ENCODE results near the gene DNM3. TPM values are rescaled to one million over a fixed set of nuclear protein-coding genes. Genes with fewer than 3 reads are reported as not detected.

Gene DNM3
- total and polyA plus RNA-seq, 2 experiments from 2014 or later, result 0.11 to 1.4 TPM

GRCh38 chr1:172408958-172409357, 567.7 kb downstream of the DNM3 start:
- no peaks in the 10 kb centered on the region for H4K20me1 ChIP-seq (ENCODE audit: insufficient read depth)
- H3K27me3 ChIP-seq (replicated peaks; ENCODE audit: insufficient read depth), result no peaks in the 10 kb centered on the region
- H3F3A ChIP-seq (ENCODE audit: insufficient read depth), result peaks cover 17% of the 10 kb centered on the region
- peaks cover 32% of the 10 kb centered on the region for H3K4me1 ChIP-seq (ENCODE audit: insufficient read depth)
- H3K27ac ChIP-seq, result peak overlapping the region; percentile 44
- H2AFZ ChIP-seq, result no peak overlapping the region
- H3K9me2 ChIP-seq (ENCODE audit: insufficient read depth), result no peaks in the 10 kb centered on the region
- H3K79me2 ChIP-seq (ENCODE audit: insufficient read depth), result no peaks in the 10 kb centered on the region
- in situ Hi-C loops (cut with MboI), result loop anchor here (25.0 kb wide), 1 partner anchor 597 kb away; no protein-coding TSS in a partner anchor
- WGBS, 2 experiments (ENCODE audit: low coverage in 1 of 2, low lambda C conversion rate in 2 of 2, missing lambda C conversion rate in 2 of 2), result 11% methylated on average over 1 of the region's 1 CpG
- H3K36me3 ChIP-seq (ENCODE audit: low read depth), result no peaks in the 10 kb centered on the region
- TF ChIP-seq EZH2phosphoT487 (IDR thresholded peaks at IDR 0.05; ENCODE audit: insufficient read depth, low read depth), result no peak
- TF ChIP-seq EZH2 (IDR thresholded peaks at IDR 0.05; ENCODE audit: insufficient read depth, poor library complexity, severe bottlenecking), result no peak
- H3K4me2 ChIP-seq (ENCODE audit: unreplicated experiment), result peak overlapping the region; percentile 54
- no peak overlapping the region for H3K4me3 ChIP-seq
- no peak overlapping the region for H3K9ac ChIP-seq
- peak; percentile 81 for DNase-seq
- H3K9me3 ChIP-seq (ENCODE audit: low read depth), result no peaks in the 10 kb centered on the region

- H4K20me1 ChIP-seq (ENCODE audit: insufficient read depth), result no peaks in the 10 kb centered on the region
Measured at GRCh38 chr1:172410027-172410426, 568.7 kb downstream of the DNM3 start.

GRCh38 chr1:172411791-172412338, 570.6 kb downstream of the DNM3 start:
- in situ Hi-C loops (cut with MboI), result loop anchor here (25.0 kb wide), 1 partner anchor 600 kb away; no protein-coding TSS in a partner anchor
- H3K4me1 ChIP-seq (ENCODE audit: insufficient read depth), result peaks cover 25% of the 10 kb centered on the region
- DNase-seq, result no peak
- H3K27me3 ChIP-seq (replicated peaks; ENCODE audit: insufficient read depth), result no peaks in the 10 kb centered on the region
- peaks cover 20% of the 10 kb centered on the region for H3F3A ChIP-seq (ENCODE audit: insufficient read depth)
- H3K4me2 ChIP-seq (ENCODE audit: unreplicated experiment), result no peak overlapping the region
- WGBS, 2 experiments (ENCODE audit: low coverage in 1 of 2, low lambda C conversion rate in 2 of 2, missing lambda C conversion rate in 2 of 2), result 89 to 95% methylated on average over 2 of the region's 2 CpGs
- H3K9me2 ChIP-seq (ENCODE audit: insufficient read depth), result no peaks in the 10 kb centered on the region
- no peaks in the 10 kb centered on the region for H3K36me3 ChIP-seq (ENCODE audit: low read depth)
- no peak overlapping the region for H3K4me3 ChIP-seq
- no peaks in the 10 kb centered on the region for H3K79me2 ChIP-seq (ENCODE audit: insufficient read depth)
- H3K9ac ChIP-seq, result no peak overlapping the region
- no peaks in the 10 kb centered on the region for H3K9me3 ChIP-seq (ENCODE audit: low read depth)
- H4K20me1 ChIP-seq (ENCODE audit: insufficient read depth), result no peaks in the 10 kb centered on the region
- no peak overlapping the region for H2AFZ ChIP-seq
- no peak for TF ChIP-seq EZH2 (IDR thresholded peaks at IDR 0.05; ENCODE audit: insufficient read depth, poor library complexity, severe bottlenecking)
- no peak for TF ChIP-seq EZH2phosphoT487 (IDR thresholded peaks at IDR 0.05; ENCODE audit: insufficient read depth, low read depth)
- no peak overlapping the region for H3K27ac ChIP-seq

More at GRCh38 chr1:172410027-172410426, 568.7 kb downstream of the DNM3 start:
- peaks cover 32% of the 10 kb centered on the region for H3K4me1 ChIP-seq (ENCODE audit: insufficient read depth)
- H3K27me3 ChIP-seq (replicated peaks; ENCODE audit: insufficient read depth), result no peaks in the 10 kb centered on the region
- no peak overlapping the region for H2AFZ ChIP-seq
- no peak overlapping the region for H3K27ac ChIP-seq
- no peak for DNase-seq
- H3K9ac ChIP-seq, result no peak overlapping the region
- no peaks in the 10 kb centered on the region for H3K79me2 ChIP-seq (ENCODE audit: insufficient read depth)
- no peaks in the 10 kb centered on the region for H3K9me2 ChIP-seq (ENCODE audit: insufficient read depth)
- in situ Hi-C loops (cut with MboI), result loop anchor here (25.0 kb wide), 1 partner anchor 598 kb away; no protein-coding TSS in a partner anchor
- no peak overlapping the region for H3K4me2 ChIP-seq (ENCODE audit: unreplicated experiment)
- no peaks in the 10 kb centered on the region for H3K36me3 ChIP-seq (ENCODE audit: low read depth)
- no peaks in the 10 kb centered on the region for H3K9me3 ChIP-seq (ENCODE audit: low read depth)
- H3K4me3 ChIP-seq, result no peak overlapping the region
- H3F3A ChIP-seq (ENCODE audit: insufficient read depth), result peaks cover 20% of the 10 kb centered on the region
- TF ChIP-seq EZH2 (IDR thresholded peaks at IDR 0.05; ENCODE audit: insufficient read depth, poor library complexity, severe bottlenecking) (no peak), EZH2phosphoT487 (IDR thresholded peaks at IDR 0.05; ENCODE audit: insufficient read depth, low read depth) (no peak)
- WGBS, 2 experiments (ENCODE audit: low coverage in 1 of 2, low lambda C conversion rate in 2 of 2, missing lambda C conversion rate in 2 of 2), result 65 to 75% methylated on average over 1 of the region's 1 CpG

GRCh38 chr1:172414331-172414730, 573.0 kb downstream of the DNM3 start:
- no peaks in the 10 kb centered on the region for H3K36me3 ChIP-seq (ENCODE audit: low read depth)
- no peaks in the 10 kb centered on the region for H4K20me1 ChIP-seq (ENCODE audit: insufficient read depth)
- H3K79me2 ChIP-seq (ENCODE audit: insufficient read depth), result no peaks in the 10 kb centered on the region
- H3K27ac ChIP-seq, result no peak overlapping the region
- in situ Hi-C loops (cut with MboI), result loop anchor here (25.0 kb wide), 1 partner anchor 602 kb away; no protein-coding TSS in a partner anchor
- no peak for TF ChIP-seq EZH2phosphoT487 (IDR thresholded peaks at IDR 0.05; ENCODE audit: insufficient read depth, low read depth)
- TF ChIP-seq EZH2 (IDR thresholded peaks at IDR 0.05; ENCODE audit: insufficient read depth, poor library complexity, severe bottlenecking), result no peak
- no peak overlapping the region for H2AFZ ChIP-seq
- peaks cover 12% of the 10 kb centered on the region for H3F3A ChIP-seq (ENCODE audit: insufficient read depth)
- peaks cover 7% of the 10 kb centered on the region for H3K4me1 ChIP-seq (ENCODE audit: insufficient read depth)
- H3K4me2 ChIP-seq (ENCODE audit: unreplicated experiment), result no peak overlapping the region
- no peak overlapping the region for H3K9ac ChIP-seq
- H3K4me3 ChIP-seq, result no peak overlapping the region
- no peaks in the 10 kb centered on the region for H3K9me3 ChIP-seq (ENCODE audit: low read depth)
- no peaks in the 10 kb centered on the region for H3K9me2 ChIP-seq (ENCODE audit: insufficient read depth)
- DNase-seq, result peak; percentile 73
- no peaks in the 10 kb centered on the region for H3K27me3 ChIP-seq (replicated peaks; ENCODE audit: insufficient read depth)

Measured in GM23248 (cell line).